Neural cell (in vitro differentiated cells): ENCODE measurements around the gene IL18BP. TPM values are rescaled to one million over a fixed set of nuclear protein-coding genes. Genes with fewer than 3 reads are reported as not detected.

Source experiments
- H2AFZ ChIP-seq: fragments of 200-600, 300-800 bp; sonication (generic), shearing (Covaris generic); 2 replicates; pipeline ENCODE4 v1.6.0; 2014; ENCODE audit warnings: low read depth, mild to moderate bottlenecking, antibody characterized with exemption, low read length, moderate library complexity
- H3F3A ChIP-seq: fragments of 200-600 bp; shearing (Covaris generic); 2 replicates; pipeline ENCODE4 v1.6.1; 2016; ENCODE audit warnings: mild to moderate bottlenecking, moderate library complexity, mixed read lengths, antibody characterized with exemption, low read length; ENCODE audit not compliant: insufficient read depth, poor library complexity, severe bottlenecking
- H3K27ac ChIP-seq: fragments of 200-600, 300-800 bp; sonication (generic), shearing (Covaris generic); 2 replicates; pipeline ENCODE4 v1.5.1; 2014; ENCODE audit warnings: mild to moderate bottlenecking, low read length, moderate library complexity
- H3K27me3 ChIP-seq: fragments of 300-800, 200-600 bp; sonication (generic), shearing (Covaris generic); 2 replicates; pipeline ENCODE4 v1.6.0; 2014; ENCODE audit warnings: mild to moderate bottlenecking, low read depth, low read length, moderate library complexity; ENCODE audit not compliant: insufficient read depth
- H3K36me3 ChIP-seq: fragments of 300-800, 200-600 bp; sonication (generic), shearing (Covaris generic); 2 replicates; pipeline ENCODE4 v1.5.1; 2014; ENCODE audit warnings: mild to moderate bottlenecking, antibody characterized with exemption, low read length, moderate library complexity; ENCODE audit not compliant: insufficient read depth
- H3K4me2 ChIP-seq: fragments of 300-800, 200-600 bp; sonication (generic), shearing (Covaris generic); 2 replicates; pipeline ENCODE4 v1.6.0; 2014; ENCODE audit warnings: mild to moderate bottlenecking, low read length
- H3K4me3 ChIP-seq: fragments of 300-800, 200-600 bp; sonication (generic), shearing (Covaris generic); 2 replicates; pipeline ENCODE4 v1.5.1; 2014; ENCODE audit warnings: mild to moderate bottlenecking, low read length, moderate library complexity
- H3K79me2 ChIP-seq: fragments of 200-600 bp; shearing (Covaris generic); replicated peaks from 2 replicates; pipeline ENCODE4 v1.6.0; 2014; ENCODE audit warnings: mild to moderate bottlenecking, low read length, moderate library complexity; ENCODE audit not compliant: insufficient read depth
- H3K9ac ChIP-seq: fragments of 300-800, 200-600 bp; sonication (generic), shearing (Covaris generic); 2 replicates; pipeline ENCODE4 v1.6.1; 2016; ENCODE audit warnings: mild to moderate bottlenecking, low read length, mixed read lengths
- H3K9me2 ChIP-seq: fragments of 200-600 bp; shearing (Covaris generic); 2 replicates; pipeline ENCODE4 v1.6.1; 2016; ENCODE audit warnings: mild to moderate bottlenecking, low read length, mixed read lengths; ENCODE audit not compliant: insufficient read depth
- H3K9me3 ChIP-seq: fragments of 200-600, 300-800 bp; sonication (generic), shearing (Covaris generic); 2 replicates; pipeline ENCODE4 v1.6.1; 2016; ENCODE audit warnings: mild to moderate bottlenecking, mixed run types, low read length, moderate library complexity, mixed read lengths
- H4K20me1 ChIP-seq: fragments of 200-600 bp; shearing (Covaris generic); 2 replicates; pipeline ENCODE4 v1.6.1; 2016; ENCODE audit warnings: mild to moderate bottlenecking, mixed run types; ENCODE audit not compliant: insufficient read depth
- EP300 ChIP-seq: fragments of 450-650 bp; conservative IDR thresholded peaks from 2 replicates; pipeline ENCODE4 v1.6.1; 2014; ENCODE audit warnings: antibody characterized with exemption, mild to moderate bottlenecking, moderate library complexity; ENCODE audit not compliant: poor library complexity, severe bottlenecking
- EZH2 ChIP-seq: fragments of 200-600, 300-800 bp; shearing (Covaris generic), sonication (generic); IDR thresholded peaks from 2 replicates; pipeline ENCODE4 v1.6.1; 2014; ENCODE audit warnings: antibody characterized with exemption, low read length, borderline replicate concordance, mild to moderate bottlenecking; ENCODE audit not compliant: insufficient read depth, poor library complexity, severe bottlenecking
- MXI1 ChIP-seq: fragments of 450-650 bp; conservative IDR thresholded peaks from 2 replicates; pipeline ENCODE4 v1.6.1; 2014; ENCODE audit warnings: antibody characterized with exemption, mild to moderate bottlenecking; ENCODE audit not compliant: poor library complexity, severe bottlenecking
- POLR2AphosphoS5 ChIP-seq: IDR thresholded peaks from 2 replicates; pipeline ENCODE4 v1.6.1; 2012
- RAD21 ChIP-seq: fragments of 450-650 bp; conservative IDR thresholded peaks from 2 replicates; pipeline ENCODE4 v1.6.1; 2014; ENCODE audit warnings: antibody characterized with exemption, mild to moderate bottlenecking, moderate library complexity
- SMC3 ChIP-seq: fragments of 450-650 bp; conservative IDR thresholded peaks from 2 replicates; pipeline ENCODE4 v1.6.1; 2014; ENCODE audit warnings: antibody characterized with exemption, mild to moderate bottlenecking, moderate library complexity; ENCODE audit not compliant: poor library complexity
- TAF1 ChIP-seq: IDR thresholded peaks from 2 replicates; pipeline ENCODE4 v1.6.1; 2012; ENCODE audit warnings: low read depth
- polyA plus RNA-seq: library from polyadenylated mRNA; depleted of rRNA; stranded (reverse); fragments of >200 nt; gene quantifications from 2 replicates; pipeline ENCODE4 v1.2.3, GENCODE V29; 2014
- TF ChIP-seq, protein P1 (sequence below): fragments of 450-650 bp; IDR thresholded peaks from 2 replicates; pipeline ENCODE4 v1.5.1; 2014; ENCODE audit warnings: antibody characterized with exemption, mild to moderate bottlenecking, moderate library complexity; ENCODE audit not compliant: poor library complexity, severe bottlenecking
- TF ChIP-seq, protein P2 (sequence below): IDR thresholded peaks from 2 replicates; pipeline ENCODE4 v1.6.1; 2012; ENCODE audit warnings: borderline replicate concordance

IL18BP gene
- polyA plus RNA-seq, 1 donor from 2014 or later, result 3.1 TPM

DNA sequence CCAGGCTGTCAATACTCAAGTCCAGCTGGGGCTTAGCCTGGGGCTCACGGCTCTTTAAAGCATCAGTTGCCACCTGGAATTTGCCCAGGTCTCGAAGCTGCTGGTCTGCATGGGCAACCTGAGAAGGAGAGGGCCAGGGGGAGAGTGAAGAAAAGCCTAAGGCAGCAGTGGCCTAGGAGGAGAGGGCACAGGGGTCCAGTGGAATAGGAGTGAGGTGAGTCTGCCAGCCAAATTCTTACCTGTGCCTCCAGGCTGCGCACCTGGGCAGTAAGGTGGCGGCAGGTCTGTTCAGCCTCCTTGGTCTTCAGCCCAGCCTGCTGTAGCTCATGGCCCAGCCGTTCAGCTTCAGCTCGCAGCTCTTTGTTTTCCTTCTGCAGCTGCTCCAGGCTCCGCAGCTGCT, 10.0 kb downstream of the IL18BP start:
- no peak overlapping the region for H2AFZ ChIP-seq
- no peaks in the 10 kb centered on the region for H3K27me3 ChIP-seq
- H3K9ac ChIP-seq, result no peak overlapping the region
- H4K20me1 ChIP-seq, result peaks cover 3% of the 10 kb centered on the region
- peaks cover 7% of the 10 kb centered on the region for H3K36me3 ChIP-seq
- H3K4me2 ChIP-seq, result no peak overlapping the region
- H3K4me3 ChIP-seq, result no peak overlapping the region
- TF ChIP-seq EP300 (no peak), POLR2AphosphoS5 (no peak), MXI1 (no peak), EZH2 (no peak), SMC3 (no peak), TAF1 (no peak), RAD21 (no peak)
- TF ChIP-seq, protein P1, sequence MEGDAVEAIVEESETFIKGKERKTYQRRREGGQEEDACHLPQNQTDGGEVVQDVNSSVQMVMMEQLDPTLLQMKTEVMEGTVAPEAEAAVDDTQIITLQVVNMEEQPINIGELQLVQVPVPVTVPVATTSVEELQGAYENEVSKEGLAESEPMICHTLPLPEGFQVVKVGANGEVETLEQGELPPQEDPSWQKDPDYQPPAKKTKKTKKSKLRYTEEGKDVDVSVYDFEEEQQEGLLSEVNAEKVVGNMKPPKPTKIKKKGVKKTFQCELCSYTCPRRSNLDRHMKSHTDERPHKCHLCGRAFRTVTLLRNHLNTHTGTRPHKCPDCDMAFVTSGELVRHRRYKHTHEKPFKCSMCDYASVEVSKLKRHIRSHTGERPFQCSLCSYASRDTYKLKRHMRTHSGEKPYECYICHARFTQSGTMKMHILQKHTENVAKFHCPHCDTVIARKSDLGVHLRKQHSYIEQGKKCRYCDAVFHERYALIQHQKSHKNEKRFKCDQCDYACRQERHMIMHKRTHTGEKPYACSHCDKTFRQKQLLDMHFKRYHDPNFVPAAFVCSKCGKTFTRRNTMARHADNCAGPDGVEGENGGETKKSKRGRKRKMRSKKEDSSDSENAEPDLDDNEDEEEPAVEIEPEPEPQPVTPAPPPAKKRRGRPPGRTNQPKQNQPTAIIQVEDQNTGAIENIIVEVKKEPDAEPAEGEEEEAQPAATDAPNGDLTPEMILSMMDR, result no peak
- TF ChIP-seq, protein P2, sequence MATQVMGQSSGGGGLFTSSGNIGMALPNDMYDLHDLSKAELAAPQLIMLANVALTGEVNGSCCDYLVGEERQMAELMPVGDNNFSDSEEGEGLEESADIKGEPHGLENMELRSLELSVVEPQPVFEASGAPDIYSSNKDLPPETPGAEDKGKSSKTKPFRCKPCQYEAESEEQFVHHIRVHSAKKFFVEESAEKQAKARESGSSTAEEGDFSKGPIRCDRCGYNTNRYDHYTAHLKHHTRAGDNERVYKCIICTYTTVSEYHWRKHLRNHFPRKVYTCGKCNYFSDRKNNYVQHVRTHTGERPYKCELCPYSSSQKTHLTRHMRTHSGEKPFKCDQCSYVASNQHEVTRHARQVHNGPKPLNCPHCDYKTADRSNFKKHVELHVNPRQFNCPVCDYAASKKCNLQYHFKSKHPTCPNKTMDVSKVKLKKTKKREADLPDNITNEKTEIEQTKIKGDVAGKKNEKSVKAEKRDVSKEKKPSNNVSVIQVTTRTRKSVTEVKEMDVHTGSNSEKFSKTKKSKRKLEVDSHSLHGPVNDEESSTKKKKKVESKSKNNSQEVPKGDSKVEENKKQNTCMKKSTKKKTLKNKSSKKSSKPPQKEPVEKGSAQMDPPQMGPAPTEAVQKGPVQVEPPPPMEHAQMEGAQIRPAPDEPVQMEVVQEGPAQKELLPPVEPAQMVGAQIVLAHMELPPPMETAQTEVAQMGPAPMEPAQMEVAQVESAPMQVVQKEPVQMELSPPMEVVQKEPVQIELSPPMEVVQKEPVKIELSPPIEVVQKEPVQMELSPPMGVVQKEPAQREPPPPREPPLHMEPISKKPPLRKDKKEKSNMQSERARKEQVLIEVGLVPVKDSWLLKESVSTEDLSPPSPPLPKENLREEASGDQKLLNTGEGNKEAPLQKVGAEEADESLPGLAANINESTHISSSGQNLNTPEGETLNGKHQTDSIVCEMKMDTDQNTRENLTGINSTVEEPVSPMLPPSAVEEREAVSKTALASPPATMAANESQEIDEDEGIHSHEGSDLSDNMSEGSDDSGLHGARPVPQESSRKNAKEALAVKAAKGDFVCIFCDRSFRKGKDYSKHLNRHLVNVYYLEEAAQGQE, result no peak
- no peaks in the 10 kb centered on the region for H3K9me3 ChIP-seq
- no peaks in the 10 kb centered on the region for H3K79me2 ChIP-seq
- no peaks in the 10 kb centered on the region for H3F3A ChIP-seq
- H3K27ac ChIP-seq, result no peak overlapping the region
- no peaks in the 10 kb centered on the region for H3K9me2 ChIP-seq

DNA sequence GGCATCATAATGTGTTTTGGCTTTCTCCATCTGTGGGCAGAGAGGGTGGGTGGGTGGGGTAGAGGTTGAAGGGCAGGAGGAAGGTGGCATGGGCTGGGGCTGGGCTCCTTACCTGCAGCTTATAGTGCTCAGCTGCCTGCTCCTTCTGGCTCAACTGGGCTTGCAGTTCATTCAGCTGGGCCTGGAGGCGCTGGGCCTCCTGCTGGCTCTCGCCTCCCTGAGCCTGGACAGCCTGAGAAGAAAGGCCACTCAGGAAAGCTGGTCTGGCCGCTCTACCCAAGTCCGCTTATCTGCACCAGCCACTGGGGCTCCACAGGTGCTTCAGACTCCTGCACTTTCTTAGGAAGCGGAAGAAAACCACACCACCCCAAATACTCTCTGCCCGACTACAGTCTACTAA, 10.4 kb downstream of the IL18BP start:
- H3F3A ChIP-seq, result no peaks in the 10 kb centered on the region
- H2AFZ ChIP-seq, result no peak overlapping the region
- no peak overlapping the region for H3K27ac ChIP-seq
- H3K79me2 ChIP-seq, result no peaks in the 10 kb centered on the region
- no peaks in the 10 kb centered on the region for H3K27me3 ChIP-seq
- no peak overlapping the region for H3K9ac ChIP-seq
- peaks cover 7% of the 10 kb centered on the region for H3K36me3 ChIP-seq
- H4K20me1 ChIP-seq, result peaks cover 3% of the 10 kb centered on the region
- TF ChIP-seq TAF1 (no peak), RAD21 (no peak), EP300 (no peak), POLR2AphosphoS5 (no peak)
- no peaks in the 10 kb centered on the region for H3K9me2 ChIP-seq
- H3K4me3 ChIP-seq, result no peak overlapping the region
- no peak overlapping the region for H3K4me2 ChIP-seq
- H3K9me3 ChIP-seq, result no peaks in the 10 kb centered on the region
